Measurements from ENCODE around the gene HELZ. TPM values are rescaled to one million over a fixed set of nuclear protein-coding genes. Genes with fewer than 3 reads are reported as not detected.
A peak's percentile ranks its signal among the peaks of the same experiment; 100 is the strongest.

HELZ gene
- polyA plus RNA-seq, 2 of the 4 experiments (the other 2 are of a cell fraction), result 5.6 to 18.3 TPM

DNA sequence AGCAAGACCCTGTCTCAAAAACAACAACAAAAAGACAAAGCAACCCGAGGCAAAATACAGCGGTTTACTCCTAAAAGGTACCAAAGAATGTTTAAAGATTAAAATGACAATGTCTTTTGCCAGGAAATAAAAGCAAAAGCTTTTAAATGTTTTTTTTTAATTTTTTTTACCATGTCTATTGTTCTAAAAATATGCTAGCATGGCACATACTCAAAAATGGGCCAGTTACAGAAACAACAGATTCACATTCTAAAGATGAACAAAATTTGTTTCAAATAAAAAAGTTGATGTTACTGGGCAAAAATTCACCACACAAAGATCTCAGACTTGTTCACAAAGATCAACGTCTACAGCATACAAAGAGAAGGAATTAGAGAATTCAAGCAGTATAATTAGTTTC lies 159.6 kb downstream of the HELZ start:
- FAIRE-seq (no peak), DNase-seq (ENCODE audit: low read depth in 1 of 2, low spot score in 1 of 2) (no peak), ATAC-seq (no peak)
- CTCF ChIA-PET, result interaction anchor here (1.2 kb wide), 1 partner anchor 22 kb away, joined by 3 read pairs; no protein-coding TSS in a partner anchor
- Histone ChIP-seq H3K4me1 (no peaks in the 10 kb centered on the region), H3K27ac (no peak overlapping the region), H3K4me2 (no peak overlapping the region), H3K4me3 (no peak overlapping the region), H3K9me3 (no peaks in the 10 kb centered on the region)
- POLR2A ChIA-PET, result no interaction called here
- TF ChIP-seq HDAC2 (IDR thresholded peaks at IDR 0.05) (no peak), SREBF2 (IDR thresholded peaks at IDR 0.05) (no peak), TFCP2L1 (CRISPR knock-in tag; IDR thresholded peaks at IDR 0.05) (no peak), HOXB5 (CRISPR knock-in tag; IDR thresholded peaks at IDR 0.05) (no peak), RFX5 (IDR thresholded peaks at IDR 0.05) (no peak), EHMT2 (IDR thresholded peaks at IDR 0.05; ENCODE audit: low read depth) (no peak), JUN (IDR thresholded peaks at IDR 0.05) (no peak), JUNB (IDR thresholded peaks at IDR 0.05) (no peak), FOSB (CRISPR knock-in tag; IDR thresholded peaks at IDR 0.05) (no peak), TP53 (CRISPR knock-in tag; IDR thresholded peaks at IDR 0.05) (no peak), POLR2A (IDR thresholded peaks at IDR 0.05; ENCODE audit: low read length) (no peak), CHD2 (IDR thresholded peaks at IDR 0.05; ENCODE audit: low read length, partially characterized antibody) (no peak), NFE2L2 (conservative IDR thresholded peaks at IDR 0.05; ENCODE audit: low read length) (no peak), MAFK (IDR thresholded peaks at IDR 0.05; ENCODE audit: partially characterized antibody) (no peak), CBX2 (IDR thresholded peaks at IDR 0.05; ENCODE audit: borderline replicate concordance, low read depth) (no peak)
- TF ChIP-seq, protein P1, sequence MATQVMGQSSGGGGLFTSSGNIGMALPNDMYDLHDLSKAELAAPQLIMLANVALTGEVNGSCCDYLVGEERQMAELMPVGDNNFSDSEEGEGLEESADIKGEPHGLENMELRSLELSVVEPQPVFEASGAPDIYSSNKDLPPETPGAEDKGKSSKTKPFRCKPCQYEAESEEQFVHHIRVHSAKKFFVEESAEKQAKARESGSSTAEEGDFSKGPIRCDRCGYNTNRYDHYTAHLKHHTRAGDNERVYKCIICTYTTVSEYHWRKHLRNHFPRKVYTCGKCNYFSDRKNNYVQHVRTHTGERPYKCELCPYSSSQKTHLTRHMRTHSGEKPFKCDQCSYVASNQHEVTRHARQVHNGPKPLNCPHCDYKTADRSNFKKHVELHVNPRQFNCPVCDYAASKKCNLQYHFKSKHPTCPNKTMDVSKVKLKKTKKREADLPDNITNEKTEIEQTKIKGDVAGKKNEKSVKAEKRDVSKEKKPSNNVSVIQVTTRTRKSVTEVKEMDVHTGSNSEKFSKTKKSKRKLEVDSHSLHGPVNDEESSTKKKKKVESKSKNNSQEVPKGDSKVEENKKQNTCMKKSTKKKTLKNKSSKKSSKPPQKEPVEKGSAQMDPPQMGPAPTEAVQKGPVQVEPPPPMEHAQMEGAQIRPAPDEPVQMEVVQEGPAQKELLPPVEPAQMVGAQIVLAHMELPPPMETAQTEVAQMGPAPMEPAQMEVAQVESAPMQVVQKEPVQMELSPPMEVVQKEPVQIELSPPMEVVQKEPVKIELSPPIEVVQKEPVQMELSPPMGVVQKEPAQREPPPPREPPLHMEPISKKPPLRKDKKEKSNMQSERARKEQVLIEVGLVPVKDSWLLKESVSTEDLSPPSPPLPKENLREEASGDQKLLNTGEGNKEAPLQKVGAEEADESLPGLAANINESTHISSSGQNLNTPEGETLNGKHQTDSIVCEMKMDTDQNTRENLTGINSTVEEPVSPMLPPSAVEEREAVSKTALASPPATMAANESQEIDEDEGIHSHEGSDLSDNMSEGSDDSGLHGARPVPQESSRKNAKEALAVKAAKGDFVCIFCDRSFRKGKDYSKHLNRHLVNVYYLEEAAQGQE (IDR thresholded peaks at IDR 0.05), result no peak
- TF ChIP-seq, protein P2, sequence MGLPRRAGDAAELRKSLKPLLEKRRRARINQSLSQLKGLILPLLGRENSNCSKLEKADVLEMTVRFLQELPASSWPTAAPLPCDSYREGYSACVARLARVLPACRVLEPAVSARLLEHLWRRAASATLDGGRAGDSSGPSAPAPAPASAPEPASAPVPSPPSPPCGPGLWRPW (IDR thresholded peaks at IDR 0.05), result no peak
- WGBS (ENCODE audit: missing lambda C conversion rate), result 95% methylated on average over 3 of the region's 3 CpGs

DNA sequence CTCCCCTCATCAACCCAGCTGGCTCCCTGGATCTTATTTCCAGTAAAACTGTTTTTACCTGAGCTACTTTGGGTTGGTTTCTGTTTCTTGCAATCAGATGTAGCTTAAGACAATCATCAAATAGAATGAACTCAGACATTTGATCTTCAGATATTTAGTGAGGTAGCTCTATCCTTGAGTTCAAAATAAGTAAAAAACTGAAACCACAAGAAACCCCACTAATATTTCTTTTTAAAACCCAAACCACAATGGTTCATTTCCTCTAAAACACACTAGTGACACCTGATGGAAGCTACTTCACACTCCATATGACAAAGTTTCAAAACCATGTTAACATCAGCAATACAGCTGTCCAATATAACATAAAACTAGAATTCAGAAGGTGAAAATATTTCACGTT lies 162.9 kb downstream of the HELZ start:
- DNase-seq (ENCODE audit: low read depth in 1 of 2, low spot score in 1 of 2), result no peak
- Histone ChIP-seq H3K9me3 (no peaks in the 10 kb centered on the region), H3K27ac (no peak overlapping the region), H3K4me1 (no peaks in the 10 kb centered on the region), H3K4me3 (no peak overlapping the region), H3K4me2 (no peak overlapping the region)
- peak in 1 of 2 experiments; percentile 9; a peak in 1 of 5 replicates for TF ChIP-seq RAD21 (conservative IDR thresholded peaks at IDR 0.05 in 1 of 2, IDR thresholded peaks at IDR 0.05 in 1 of 2)
- no peak for TF ChIP-seq BCL3 (IDR thresholded peaks at IDR 0.05)
- 56% methylated on average over 1 of the region's 1 CpG for WGBS (ENCODE audit: missing lambda C conversion rate)
- CTCF ChIA-PET, result interaction anchor here (0.6 to 2.1 kb wide), 3 partner anchors 9 to 596 kb away, joined by 3 to 6 read pairs (median 3); no protein-coding TSS in a partner anchor
- FAIRE-seq, result no peak
- POLR2A ChIA-PET, result no interaction called here
- ATAC-seq, result no peak

DNA sequence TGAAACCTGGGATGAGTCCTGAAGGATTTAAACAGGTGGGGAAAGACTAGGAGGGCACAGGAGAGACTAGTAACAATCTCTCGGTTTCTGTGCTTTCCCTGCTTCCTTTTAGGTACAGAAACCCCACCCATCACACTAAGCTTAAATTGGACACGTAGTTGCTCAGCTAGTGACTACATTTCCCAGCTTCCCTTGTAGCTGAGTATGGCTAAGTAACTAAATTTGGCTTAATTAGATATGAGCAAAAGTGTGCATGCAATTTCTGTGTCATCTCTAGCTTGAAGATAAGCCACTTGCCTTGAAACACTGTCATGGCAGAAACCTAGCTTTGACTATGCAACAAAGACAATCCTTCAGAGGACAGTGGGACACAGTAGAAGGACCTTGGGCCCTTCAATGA lies 164.2 kb downstream of the HELZ start:
- no peak for FAIRE-seq
- H3K4me3 ChIP-seq, result no peak overlapping the region
- CTCF ChIA-PET, result interaction anchor here (0.8 to 2.1 kb wide), 4 partner anchors 8 to 156 kb away, joined by 3 to 6 read pairs (median 3); no protein-coding TSS in a partner anchor

More for the DNA sequence above, 164.2 kb downstream of the HELZ start:
- no peak for ATAC-seq
- WGBS (ENCODE audit: missing lambda C conversion rate), result 77% methylated on average over 2 of the region's 2 CpGs
- POLR2A ChIA-PET, result no interaction called here
- TF ChIP-seq MAZ (IDR thresholded peaks at IDR 0.05; ENCODE audit: borderline replicate concordance, low read depth, low read length), result no peak
- TF ChIP-seq, protein P2 (IDR thresholded peaks at IDR 0.05), result no peak
- TF ChIP-seq ZSCAN20 (CRISPR knock-in tag; IDR thresholded peaks at IDR 0.05), result no peak
- no peak for TF ChIP-seq RFX5 (IDR thresholded peaks at IDR 0.05)
- no peak for TF ChIP-seq ESRRA (IDR thresholded peaks at IDR 0.05; ENCODE audit: borderline replicate concordance, low read length)
- TF ChIP-seq EHF (CRISPR knock-in tag; IDR thresholded peaks at IDR 0.05), result no peak
- TF ChIP-seq CTCF (IDR thresholded peaks at IDR 0.05), result no peak
- TF ChIP-seq CBX2 (IDR thresholded peaks at IDR 0.05; ENCODE audit: borderline replicate concordance, low read depth), result no peak
- no peak for TF ChIP-seq HMGXB4 (CRISPR knock-in tag; IDR thresholded peaks at IDR 0.05; ENCODE audit: borderline replicate concordance)
- no peak for TF ChIP-seq EHMT2 (IDR thresholded peaks at IDR 0.05; ENCODE audit: low read depth)
- Histone ChIP-seq H3K9me3 (no peaks in the 10 kb centered on the region), H3K4me1 (no peaks in the 10 kb centered on the region), H3K4me2 (no peak overlapping the region), H3K27ac (no peak overlapping the region)
- no peak for DNase-seq (ENCODE audit: low read depth in 1 of 2, low spot score in 1 of 2)
